Astrocyte (in vitro differentiated cells and primary cell): ENCODE data around the gene RHCG.

ENCODE experiments used
- EZH2 ChIP-seq: IDR thresholded peaks from 2 replicates; pipeline ENCODE4 v1.6.1; 2012; ENCODE audit warnings: mild to moderate bottlenecking, low read length, inconsistent platforms; ENCODE audit not compliant: insufficient read depth
- TF ChIP-seq, protein P1 (sequence below): IDR thresholded peaks from 2 replicates; pipeline ENCODE4 v1.5.1; 2011; ENCODE audit warnings: low read depth, mild to moderate bottlenecking, inconsistent platforms, low read length, moderate library complexity; ENCODE audit not compliant: insufficient read depth

DNA sequence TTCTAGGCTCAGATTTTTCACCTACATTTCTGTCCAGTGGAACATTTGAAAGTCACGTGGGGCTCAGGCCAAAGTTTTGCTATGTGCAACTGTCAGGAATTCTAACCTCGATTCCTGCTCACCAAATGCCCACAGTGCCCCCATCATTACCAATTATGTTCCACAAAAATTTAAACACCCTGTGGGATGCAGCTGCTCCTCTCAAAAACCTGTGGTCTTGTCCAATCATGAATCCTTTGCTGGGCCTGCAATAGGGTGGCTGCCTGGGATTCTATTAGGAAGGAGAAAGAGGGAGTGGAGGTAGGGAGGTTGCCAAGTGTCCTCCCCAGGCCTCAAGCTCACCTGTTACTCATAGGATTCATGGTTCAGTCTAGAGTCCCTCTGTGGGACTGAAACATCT, 68.1 kb downstream of the RHCG start:
- TF ChIP-seq, protein P1, sequence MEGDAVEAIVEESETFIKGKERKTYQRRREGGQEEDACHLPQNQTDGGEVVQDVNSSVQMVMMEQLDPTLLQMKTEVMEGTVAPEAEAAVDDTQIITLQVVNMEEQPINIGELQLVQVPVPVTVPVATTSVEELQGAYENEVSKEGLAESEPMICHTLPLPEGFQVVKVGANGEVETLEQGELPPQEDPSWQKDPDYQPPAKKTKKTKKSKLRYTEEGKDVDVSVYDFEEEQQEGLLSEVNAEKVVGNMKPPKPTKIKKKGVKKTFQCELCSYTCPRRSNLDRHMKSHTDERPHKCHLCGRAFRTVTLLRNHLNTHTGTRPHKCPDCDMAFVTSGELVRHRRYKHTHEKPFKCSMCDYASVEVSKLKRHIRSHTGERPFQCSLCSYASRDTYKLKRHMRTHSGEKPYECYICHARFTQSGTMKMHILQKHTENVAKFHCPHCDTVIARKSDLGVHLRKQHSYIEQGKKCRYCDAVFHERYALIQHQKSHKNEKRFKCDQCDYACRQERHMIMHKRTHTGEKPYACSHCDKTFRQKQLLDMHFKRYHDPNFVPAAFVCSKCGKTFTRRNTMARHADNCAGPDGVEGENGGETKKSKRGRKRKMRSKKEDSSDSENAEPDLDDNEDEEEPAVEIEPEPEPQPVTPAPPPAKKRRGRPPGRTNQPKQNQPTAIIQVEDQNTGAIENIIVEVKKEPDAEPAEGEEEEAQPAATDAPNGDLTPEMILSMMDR = no peak
- no peak for TF ChIP-seq EZH2
